HepG2 (cell line): ENCODE results near the gene ITM2B. TPM values are rescaled to one million over a fixed set of nuclear protein-coding genes. Genes with fewer than 3 reads are reported as not detected.

ENCODE experiments used
- FOSL1 ChIP-seq: sonication (generic); formaldehyde crosslinking; IDR thresholded peaks from 2 replicates; pipeline ENCODE4 v1.9.0; 2021; ENCODE audit warnings: missing genetic modification reagents, borderline replicate concordance
- FOXA3 ChIP-seq: IDR thresholded peaks from 2 replicates; pipeline ENCODE4 v1.6.1; 2016; ENCODE audit warnings: missing genetic modification reagents, missing compliant biosample characterization
- HNF4G ChIP-seq, 2 experiments: sonication (generic) in 1 of 2; formaldehyde crosslinking in 1 of 2; IDR thresholded peaks; 2 replicates each; pipeline versions ENCODE4 v1.4.0 to v1.6.1; 2011 to 2020; ENCODE audit warnings: borderline replicate concordance in 2 of 2, low read depth in 2 of 2, mild to moderate bottlenecking in 2 of 2, low read length in 1 of 2, missing genetic modification reagents in 1 of 2, moderate library complexity in 1 of 2
- ISL2 ChIP-seq: sonication (generic); formaldehyde crosslinking; IDR thresholded peaks from 2 replicates; pipeline ENCODE4 v1.5.0; 2020; ENCODE audit warnings: missing genetic modification reagents
- KLF16 ChIP-seq, 2 experiments: sonication (generic) in 1 of 2; formaldehyde crosslinking in 1 of 2; IDR thresholded peaks; 2 replicates each; pipeline versions ENCODE4 v1.6.1 to v1.8.0; 2016 to 2023; ENCODE audit warnings: missing genetic modification reagents in 2 of 2, missing compliant biosample characterization in 1 of 2
- KMT2A ChIP-seq: sonication (generic); formaldehyde crosslinking; IDR thresholded peaks from 2 replicates; pipeline ENCODE4 v1.4.0; 2020; ENCODE audit warnings: missing genetic modification reagents
- MZF1 ChIP-seq: sonication (generic); formaldehyde crosslinking; IDR thresholded peaks from 2 replicates; pipeline ENCODE4 v1.8.1; 2023; ENCODE audit warnings: mild to moderate bottlenecking, missing genetic modification reagents, borderline replicate concordance
- SATB2 ChIP-seq: sonication (generic); formaldehyde crosslinking; IDR thresholded peaks from 2 replicates; pipeline ENCODE4 v1.5.0; 2020; ENCODE audit warnings: missing genetic modification reagents
- SNRNP70 ChIP-seq: fragments of 200-400 bp; formaldehyde crosslinking; IDR thresholded peaks from 2 replicates; pipeline ENCODE4 v1.6.1; 2017; ENCODE audit warnings: mild to moderate bottlenecking, low read depth, low read length, moderate library complexity
- polyA plus RNA-seq, 8 experiments: library from polyadenylated mRNA; depleted of rRNA in 3 of 8; stranded (reverse) in 7 of 8; unstranded in 1 of 8; fragments of >200 nt; fragmentation: Illumina TruSeq in 4 of 8; extraction: Trizol in 4 of 8; gene quantifications; 2 replicates each; pipeline versions ENCODE4 v1.2.1 to v1.2.3, GENCODE V29; 2011 to 2016; ENCODE audit warnings: low read depth in 4 of 8, missing spikeins in 1 of 8, mixed read lengths in 1 of 8; ENCODE audit not compliant: insufficient read depth in 1 of 8
- total RNA-seq, 5 experiments: library from RNA; depleted of rRNA; stranded (reverse); fragments of >200 nt; fragmentation: Illumina TruSeq; extraction: Trizol; gene quantifications; 2 replicates each; pipeline ENCODE4 v1.2.3, GENCODE V29; 2016; ENCODE audit warnings: low read depth in 1 of 5
- TF ChIP-seq, protein P1 (sequence below): sonication (generic); formaldehyde crosslinking; IDR thresholded peaks from 2 replicates; pipeline ENCODE4 v1.4.0; 2020; ENCODE audit warnings: missing genetic modification reagents
- TF ChIP-seq, protein P2 (sequence below): sonication (generic); formaldehyde crosslinking; IDR thresholded peaks from 2 replicates; pipeline ENCODE4 v1.4.0; 2020; ENCODE audit warnings: mild to moderate bottlenecking, low read depth, missing genetic modification reagents
- TF ChIP-seq, protein P3 (sequence below): sonication (generic); formaldehyde crosslinking; IDR thresholded peaks from 2 replicates; pipeline ENCODE4 v1.4.0; 2020; ENCODE audit warnings: missing genetic modification reagents, borderline replicate concordance
- TF ChIP-seq, protein P4 (sequence below): sonication (generic); formaldehyde crosslinking; IDR thresholded peaks from 2 replicates; pipeline ENCODE4 v1.8.0; 2022; ENCODE audit warnings: low read depth, missing genetic modification reagents

ITM2B gene
- total and polyA plus RNA-seq, 2 of the 13 experiments (the other 11 are each of a cell fraction or from before 2014, with no cell fraction given): 158 to 373 TPM

DNA sequence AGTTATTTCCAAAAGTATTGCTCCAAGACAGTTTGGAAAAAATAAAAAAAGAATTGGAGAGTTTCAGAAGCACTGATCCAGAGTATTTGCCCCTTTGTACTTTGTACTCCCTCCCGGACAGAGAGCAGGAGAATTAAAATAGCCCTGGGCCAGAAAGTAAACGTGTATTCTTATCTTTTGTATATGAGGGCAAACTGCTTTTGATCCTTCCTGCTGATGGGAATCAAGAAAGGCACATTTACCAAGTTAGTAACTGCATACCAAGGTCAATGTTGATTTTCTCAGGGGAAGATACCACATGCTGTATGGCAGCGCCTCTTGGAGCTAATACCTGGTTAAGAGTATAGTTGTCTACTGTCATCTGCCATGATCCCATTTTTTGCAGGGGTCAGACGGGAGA is 59.6 kb downstream of the ITM2B start (continued):
- TF ChIP-seq, protein P1, sequence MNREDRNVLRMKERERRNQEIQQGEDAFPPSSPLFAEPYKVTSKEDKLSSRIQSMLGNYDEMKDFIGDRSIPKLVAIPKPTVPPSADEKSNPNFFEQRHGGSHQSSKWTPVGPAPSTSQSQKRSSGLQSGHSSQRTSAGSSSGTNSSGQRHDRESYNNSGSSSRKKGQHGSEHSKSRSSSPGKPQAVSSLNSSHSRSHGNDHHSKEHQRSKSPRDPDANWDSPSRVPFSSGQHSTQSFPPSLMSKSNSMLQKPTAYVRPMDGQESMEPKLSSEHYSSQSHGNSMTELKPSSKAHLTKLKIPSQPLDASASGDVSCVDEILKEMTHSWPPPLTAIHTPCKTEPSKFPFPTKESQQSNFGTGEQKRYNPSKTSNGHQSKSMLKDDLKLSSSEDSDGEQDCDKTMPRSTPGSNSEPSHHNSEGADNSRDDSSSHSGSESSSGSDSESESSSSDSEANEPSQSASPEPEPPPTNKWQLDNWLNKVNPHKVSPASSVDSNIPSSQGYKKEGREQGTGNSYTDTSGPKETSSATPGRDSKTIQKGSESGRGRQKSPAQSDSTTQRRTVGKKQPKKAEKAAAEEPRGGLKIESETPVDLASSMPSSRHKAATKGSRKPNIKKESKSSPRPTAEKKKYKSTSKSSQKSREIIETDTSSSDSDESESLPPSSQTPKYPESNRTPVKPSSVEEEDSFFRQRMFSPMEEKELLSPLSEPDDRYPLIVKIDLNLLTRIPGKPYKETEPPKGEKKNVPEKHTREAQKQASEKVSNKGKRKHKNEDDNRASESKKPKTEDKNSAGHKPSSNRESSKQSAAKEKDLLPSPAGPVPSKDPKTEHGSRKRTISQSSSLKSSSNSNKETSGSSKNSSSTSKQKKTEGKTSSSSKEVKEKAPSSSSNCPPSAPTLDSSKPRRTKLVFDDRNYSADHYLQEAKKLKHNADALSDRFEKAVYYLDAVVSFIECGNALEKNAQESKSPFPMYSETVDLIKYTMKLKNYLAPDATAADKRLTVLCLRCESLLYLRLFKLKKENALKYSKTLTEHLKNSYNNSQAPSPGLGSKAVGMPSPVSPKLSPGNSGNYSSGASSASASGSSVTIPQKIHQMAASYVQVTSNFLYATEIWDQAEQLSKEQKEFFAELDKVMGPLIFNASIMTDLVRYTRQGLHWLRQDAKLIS (CRISPR knock-in tag): no peak
- no peak for TF ChIP-seq FOSL1
- TF ChIP-seq SATB2 (CRISPR knock-in tag): no peak
- TF ChIP-seq KLF16 (CRISPR knock-in tag; IDR thresholded peaks at IDR 0.05): no peak
- TF ChIP-seq, protein P2, sequence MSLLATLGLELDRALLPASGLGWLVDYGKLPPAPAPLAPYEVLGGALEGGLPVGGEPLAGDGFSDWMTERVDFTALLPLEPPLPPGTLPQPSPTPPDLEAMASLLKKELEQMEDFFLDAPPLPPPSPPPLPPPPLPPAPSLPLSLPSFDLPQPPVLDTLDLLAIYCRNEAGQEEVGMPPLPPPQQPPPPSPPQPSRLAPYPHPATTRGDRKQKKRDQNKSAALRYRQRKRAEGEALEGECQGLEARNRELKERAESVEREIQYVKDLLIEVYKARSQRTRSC (CRISPR knock-in tag): no peak
- TF ChIP-seq, protein P3, sequence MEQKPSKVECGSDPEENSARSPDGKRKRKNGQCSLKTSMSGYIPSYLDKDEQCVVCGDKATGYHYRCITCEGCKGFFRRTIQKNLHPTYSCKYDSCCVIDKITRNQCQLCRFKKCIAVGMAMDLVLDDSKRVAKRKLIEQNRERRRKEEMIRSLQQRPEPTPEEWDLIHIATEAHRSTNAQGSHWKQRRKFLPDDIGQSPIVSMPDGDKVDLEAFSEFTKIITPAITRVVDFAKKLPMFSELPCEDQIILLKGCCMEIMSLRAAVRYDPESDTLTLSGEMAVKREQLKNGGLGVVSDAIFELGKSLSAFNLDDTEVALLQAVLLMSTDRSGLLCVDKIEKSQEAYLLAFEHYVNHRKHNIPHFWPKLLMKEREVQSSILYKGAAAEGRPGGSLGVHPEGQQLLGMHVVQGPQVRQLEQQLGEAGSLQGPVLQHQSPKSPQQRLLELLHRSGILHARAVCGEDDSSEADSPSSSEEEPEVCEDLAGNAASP: 0 out of 2 replicates have a peak, but pooled peaks have one; percentile 20
- TF ChIP-seq ISL2: peak; percentile 73; the same call in 1 of the 2 replicates
- no peak for TF ChIP-seq MZF1 (CRISPR knock-in tag)
- TF ChIP-seq FOXA3 (CRISPR knock-in tag): peak; percentile 45
- no peak for TF ChIP-seq SNRNP70
- no peak for TF ChIP-seq KMT2A
- TF ChIP-seq, protein P4, sequence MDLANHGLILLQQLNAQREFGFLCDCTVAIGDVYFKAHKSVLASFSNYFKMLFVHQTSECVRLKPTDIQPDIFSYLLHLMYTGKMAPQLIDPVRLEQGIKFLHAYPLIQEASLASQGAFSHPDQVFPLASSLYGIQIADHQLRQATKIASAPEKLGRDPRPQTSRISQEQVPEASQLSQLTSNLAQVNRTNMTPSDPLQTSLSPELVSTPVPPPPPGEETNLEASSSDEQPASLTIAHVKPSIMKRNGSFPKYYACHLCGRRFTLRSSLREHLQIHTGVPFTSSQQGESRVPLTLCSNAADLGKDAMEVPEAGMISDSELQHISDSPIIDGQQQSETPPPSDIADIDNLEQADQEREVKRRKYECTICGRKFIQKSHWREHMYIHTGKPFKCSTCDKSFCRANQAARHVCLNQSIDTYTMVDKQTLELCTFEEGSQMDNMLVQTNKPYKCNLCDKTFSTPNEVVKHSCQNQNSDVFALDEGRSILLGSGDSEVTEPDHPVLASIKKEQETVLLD (CRISPR knock-in tag): no peak
- peak; percentile 54; the same call in 1 of the 2 replicates for TF ChIP-seq HNF4G (IDR thresholded peaks at IDR 0.05; ENCODE audit: borderline replicate concordance, low read depth, low read length)
- no peak for TF ChIP-seq HNF4G (CRISPR knock-in tag; IDR thresholded peaks at IDR 0.05; ENCODE audit: borderline replicate concordance, low read depth)
